Measurements from ENCODE around the gene PPP3CA.
"Not testable (repeated sequence)": the region's sequence is repeated elsewhere in the genome, so short reads cannot be mapped to it uniquely, and the experiment has no call there.

Gene PPP3CA

DNA sequence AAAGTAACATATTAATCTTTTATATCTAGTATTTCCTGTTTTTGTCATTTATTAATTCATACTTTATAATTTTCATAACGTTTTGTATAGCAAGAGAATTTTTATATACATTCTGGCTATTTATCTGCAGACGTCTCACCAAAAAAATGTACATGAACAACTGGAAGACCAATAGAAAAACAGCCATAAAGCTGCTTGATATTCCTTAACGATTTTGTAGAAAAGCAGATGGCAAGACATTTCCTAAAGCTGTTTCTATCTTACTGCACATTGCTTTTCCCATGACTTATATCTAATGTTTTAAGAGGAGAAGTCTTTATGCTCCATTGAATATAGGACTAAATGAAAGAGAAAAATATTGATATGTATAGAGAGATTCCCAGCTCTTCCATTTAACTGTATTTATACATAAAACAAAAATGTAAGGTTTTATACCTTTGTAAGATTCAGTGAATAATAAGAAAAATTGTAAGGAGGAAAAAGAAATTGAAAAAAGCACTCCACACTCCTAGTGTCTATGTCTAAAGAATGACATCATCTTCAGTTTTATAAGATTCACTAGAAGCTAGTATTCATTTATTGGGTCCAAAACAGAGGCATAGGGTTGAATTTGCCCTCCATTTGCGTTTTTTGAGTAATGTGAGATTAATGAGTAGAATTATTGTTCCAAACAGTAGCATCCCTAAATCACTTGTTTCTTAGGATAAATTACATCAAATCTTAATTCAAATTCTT, 248.5 kb downstream of the PPP3CA start:
- no peak for DNase-seq (ENCODE audit: low spot score)

DNA sequence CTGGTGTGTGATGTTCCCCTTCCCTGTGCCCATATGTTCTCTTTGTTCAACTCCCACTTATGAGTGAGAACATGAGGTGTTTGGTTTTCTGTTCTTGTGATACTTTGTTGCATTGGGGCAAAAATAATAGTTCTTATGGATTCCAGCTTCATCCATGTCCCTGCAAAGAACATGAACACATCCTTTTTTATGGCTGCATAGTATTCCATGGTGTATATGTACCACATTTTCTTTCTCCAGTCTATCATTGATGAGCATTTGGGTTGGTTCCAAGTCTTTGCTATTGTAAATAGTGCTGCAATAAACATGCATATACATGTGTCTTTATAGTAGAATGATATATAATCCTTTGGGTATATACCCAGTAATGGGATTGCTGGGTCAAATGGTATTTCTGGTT, 254.7 kb downstream of the PPP3CA start:
- not testable (repeated sequence) for DNase-seq (ENCODE audit: low spot score)

- no peak for DNase-seq (ENCODE audit: low spot score)
Observed at GRCh38 chr4:101089168-101089567, 258.2 kb downstream of the PPP3CA start.

DNA sequence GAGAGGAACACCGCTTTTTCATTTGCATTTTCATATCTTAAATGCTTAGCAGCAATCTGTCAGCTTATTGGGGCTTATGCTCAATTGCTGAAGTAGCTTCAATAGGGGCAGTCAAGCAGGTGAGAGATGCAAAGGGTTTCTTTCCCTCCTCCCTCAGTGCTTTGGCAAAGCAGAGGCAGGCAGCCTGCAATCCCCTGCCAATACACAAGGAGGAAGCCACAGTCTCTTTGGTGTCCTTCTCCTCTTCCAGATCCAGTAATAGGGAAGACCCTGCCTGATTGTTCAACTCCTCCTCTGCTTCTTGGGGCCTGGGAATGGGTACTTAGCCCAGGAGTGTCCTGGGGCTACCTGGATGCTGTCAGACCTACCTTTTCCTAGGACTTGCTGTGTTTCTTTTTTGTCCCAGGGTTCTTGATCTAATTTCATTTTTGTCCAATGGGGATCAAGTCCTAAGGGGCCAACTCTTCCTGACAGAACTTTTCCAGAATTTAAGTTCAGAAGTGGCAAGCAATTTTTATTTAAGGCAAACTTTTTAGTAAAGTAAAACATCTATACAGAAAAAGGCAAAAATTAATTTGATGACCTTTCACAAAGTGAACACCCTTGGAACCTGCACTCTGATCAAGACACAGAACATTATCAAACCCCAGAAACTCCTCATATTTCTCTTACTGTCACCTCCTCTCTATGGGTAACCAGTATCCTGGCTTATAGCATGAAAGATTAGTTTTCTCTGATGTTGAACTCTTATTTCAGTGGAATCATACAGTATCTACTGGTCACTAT, 260.3 kb downstream of the PPP3CA start:
- no peak for DNase-seq (ENCODE audit: low spot score)

GRCh38 chr4:101083131-101083530, 264.2 kb downstream of the PPP3CA start:
- DNase-seq (ENCODE audit: low spot score), result no peak

GRCh38 chr4:101081695-101082369, 265.5 kb downstream of the PPP3CA start:
- no peak for DNase-seq (ENCODE audit: low spot score)

- no peak for DNase-seq (ENCODE audit: low spot score)
Observed at GRCh38 chr4:101081166-101081565, 266.2 kb downstream of the PPP3CA start.

DNA sequence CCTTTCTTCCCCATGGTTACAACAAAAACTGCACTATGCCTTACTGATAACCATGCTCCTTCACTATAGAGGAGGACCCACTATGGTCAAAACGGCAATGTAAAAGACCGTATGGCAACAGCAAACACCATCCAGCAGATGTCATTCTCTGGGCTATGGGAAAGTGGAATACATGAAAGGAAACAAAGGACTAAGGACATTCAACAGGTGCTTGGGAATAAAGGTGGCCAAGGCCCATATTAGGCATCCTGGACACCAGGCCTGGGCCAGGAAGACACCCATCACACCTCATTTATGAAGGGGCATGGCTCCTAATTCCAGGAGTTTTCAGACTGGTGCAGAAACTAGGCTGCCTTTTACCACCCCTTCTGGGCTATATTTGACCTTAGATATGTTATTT, 268.4 kb downstream of the PPP3CA start:
- DNase-seq (ENCODE audit: low spot score), result no peak

GRCh38 chr4:101076032-101076431, 271.3 kb downstream of the PPP3CA start:
- DNase-seq (ENCODE audit: low spot score), result no peak

DNA sequence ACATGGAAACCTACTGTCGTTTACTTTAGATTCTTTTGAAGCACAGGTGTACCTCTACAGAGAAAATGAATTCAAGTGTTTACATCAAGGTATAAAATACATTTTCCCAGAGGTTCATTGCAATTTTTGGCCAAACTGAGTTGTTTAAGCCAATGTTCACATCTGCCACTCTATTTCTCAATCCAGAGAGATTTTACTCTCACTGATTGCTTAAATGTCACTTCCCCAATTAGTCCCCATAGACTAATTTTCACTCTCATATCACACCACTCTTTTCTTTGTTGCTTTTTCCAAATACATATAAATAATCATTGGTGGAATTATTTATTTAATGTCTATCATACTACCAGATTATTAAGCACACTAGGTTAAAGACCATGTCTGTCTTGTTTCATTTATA, 271.8 kb downstream of the PPP3CA start:
- DNase-seq (ENCODE audit: low spot score), result no peak

DNA sequence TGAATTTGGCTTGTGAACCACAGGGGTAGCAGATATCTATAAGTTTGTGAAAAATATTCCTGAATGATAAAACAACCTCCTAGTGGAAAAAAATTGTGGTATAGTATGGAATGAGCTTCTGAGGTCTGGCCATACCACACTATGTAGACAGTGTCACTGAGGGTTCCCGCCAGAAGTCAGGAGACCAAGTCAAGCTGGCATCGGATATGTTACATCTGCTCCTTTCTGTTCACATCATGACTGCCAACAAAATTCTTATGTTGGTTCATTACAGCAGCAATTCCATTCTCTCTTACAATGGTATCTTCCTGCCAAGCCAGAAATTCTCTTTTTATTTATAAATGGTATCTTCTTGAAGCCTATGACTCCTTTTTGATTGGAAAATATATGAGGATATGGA, 273.0 kb downstream of the PPP3CA start:
- no peak for DNase-seq (ENCODE audit: low spot score)

DNA sequence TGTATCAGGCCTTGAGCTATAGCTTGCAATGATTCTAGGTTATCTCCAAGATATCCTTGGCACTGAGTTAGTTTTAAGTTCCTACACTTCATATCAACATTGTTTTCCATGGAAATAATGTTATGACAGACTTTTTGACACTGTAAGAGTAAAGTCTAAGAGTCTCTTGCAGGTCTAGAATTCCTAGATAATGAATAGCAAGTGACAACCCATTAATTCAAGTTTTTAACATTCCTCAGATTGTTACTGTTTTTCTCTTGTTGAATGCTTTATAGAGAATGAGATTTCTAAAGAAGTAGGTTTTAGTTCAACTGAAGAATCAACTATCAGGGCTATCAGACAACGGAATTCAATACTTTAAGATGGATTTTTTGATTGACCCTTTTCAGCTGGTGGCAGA, 276.1 kb downstream of the PPP3CA start:
- no peak for DNase-seq (ENCODE audit: low spot score)

DNA sequence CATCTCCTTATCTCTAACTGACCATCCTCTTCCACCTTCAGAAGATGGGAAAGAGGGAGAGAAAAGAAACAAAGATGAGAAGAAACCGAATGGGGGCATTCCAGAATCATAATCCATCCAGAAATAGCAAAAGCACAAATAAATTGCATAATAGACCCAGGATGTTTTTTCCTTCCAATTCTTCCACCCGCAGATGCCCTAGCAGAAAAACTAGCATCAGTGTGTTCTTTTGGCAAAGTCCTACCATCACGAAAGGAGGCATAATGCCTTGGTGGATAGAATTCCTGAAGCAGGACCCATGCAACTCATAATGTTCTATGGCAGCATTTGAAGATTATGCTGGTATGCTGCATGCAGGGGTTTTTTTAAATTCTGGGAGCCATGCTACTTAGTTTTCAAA, 279.2 kb downstream of the PPP3CA start:
- DNase-seq (ENCODE audit: low spot score), result no peak

GRCh38 chr4:101067383-101067782, 279.9 kb downstream of the PPP3CA start:
- DNase-seq (ENCODE audit: low spot score), result no peak

GRCh38 chr4:101066626-101067170, 280.6 kb downstream of the PPP3CA start:
- DNase-seq (ENCODE audit: low spot score), result no peak

GRCh38 chr4:101065935-101066485, 281.3 kb downstream of the PPP3CA start:
- no peak for DNase-seq (ENCODE audit: low spot score)

DNA sequence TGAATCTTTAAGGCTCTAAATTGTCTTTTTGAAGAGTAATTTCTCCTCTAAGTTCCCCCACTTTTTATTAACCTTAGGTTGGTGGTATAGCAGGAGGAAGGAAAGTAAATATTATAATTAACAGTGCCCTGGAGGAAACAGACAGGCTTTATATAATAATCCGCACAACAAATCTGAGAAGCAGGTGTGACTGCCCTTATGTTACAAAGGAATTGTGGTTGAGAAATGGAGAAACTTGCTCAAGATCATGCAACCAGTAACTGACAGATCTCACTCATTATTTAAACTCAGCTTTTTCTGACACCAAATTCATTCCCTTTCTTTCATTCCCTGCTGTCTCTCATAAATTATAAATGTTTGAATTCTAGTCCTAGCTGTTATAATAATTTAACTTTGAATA, 282.0 kb downstream of the PPP3CA start:
- DNase-seq (ENCODE audit: low spot score), result no peak

- no peak for DNase-seq (ENCODE audit: low spot score)
Observed at GRCh38 chr4:101064541-101065180, 282.7 kb downstream of the PPP3CA start.

GRCh38 chr4:101055392-101055791, 291.9 kb downstream of the PPP3CA start:
- DNase-seq (ENCODE audit: low spot score), result no peak

GRCh38 chr4:101050837-101051205, 296.5 kb downstream of the PPP3CA start:
- DNase-seq (ENCODE audit: low spot score), result no peak

GRCh38 chr4:101050088-101050836, 297.1 kb downstream of the PPP3CA start:
- no peak for DNase-seq (ENCODE audit: low spot score)
